ENCODE results near the gene PHACTR1. TPM values are rescaled to one million over a fixed set of nuclear protein-coding genes. Genes with fewer than 3 reads are reported as not detected.
"Not testable (repeated sequence)": the region's sequence is repeated elsewhere in the genome, so short reads cannot be mapped to it uniquely, and the experiment has no call there.

Gene PHACTR1
- total RNA-seq, 1 experiment from 2014 or later, result 0.21 TPM

GRCh38 chr6:13125841-13126240 is 409.3 kb downstream of the PHACTR1 start:
- peaks cover 79% of the 10 kb centered on the region for H3K27me3 Mint-ChIP-seq (ENCODE audit: unreplicated experiment)
- TF ChIP-seq CTCF (IDR thresholded peaks at IDR 0.05; ENCODE audit: unreplicated experiment), result no peak
- H3K36me3 Mint-ChIP-seq (ENCODE audit: insufficient read depth, unreplicated experiment), result no peaks in the 10 kb centered on the region
- H3K4me3 Mint-ChIP-seq (ENCODE audit: low read depth, unreplicated experiment), result no peak overlapping the region
- no peak for DNase-seq
- no peaks in the 10 kb centered on the region for H3K4me1 Mint-ChIP-seq (ENCODE audit: low read depth, unreplicated experiment)
- no TSS peak for BruUV-seq (replicated peaks)
- no peaks in the 10 kb centered on the region for H3K9me3 Mint-ChIP-seq (ENCODE audit: low read depth, unreplicated experiment)
- CTCF ChIA-PET, result no interaction called here
- intact Hi-C loops (cut with micrococcal nuclease; ENCODE audit: unreplicated experiment), result no loop called here
- no peak overlapping the region for H3K27ac Mint-ChIP-seq (ENCODE audit: unreplicated experiment)

DNA sequence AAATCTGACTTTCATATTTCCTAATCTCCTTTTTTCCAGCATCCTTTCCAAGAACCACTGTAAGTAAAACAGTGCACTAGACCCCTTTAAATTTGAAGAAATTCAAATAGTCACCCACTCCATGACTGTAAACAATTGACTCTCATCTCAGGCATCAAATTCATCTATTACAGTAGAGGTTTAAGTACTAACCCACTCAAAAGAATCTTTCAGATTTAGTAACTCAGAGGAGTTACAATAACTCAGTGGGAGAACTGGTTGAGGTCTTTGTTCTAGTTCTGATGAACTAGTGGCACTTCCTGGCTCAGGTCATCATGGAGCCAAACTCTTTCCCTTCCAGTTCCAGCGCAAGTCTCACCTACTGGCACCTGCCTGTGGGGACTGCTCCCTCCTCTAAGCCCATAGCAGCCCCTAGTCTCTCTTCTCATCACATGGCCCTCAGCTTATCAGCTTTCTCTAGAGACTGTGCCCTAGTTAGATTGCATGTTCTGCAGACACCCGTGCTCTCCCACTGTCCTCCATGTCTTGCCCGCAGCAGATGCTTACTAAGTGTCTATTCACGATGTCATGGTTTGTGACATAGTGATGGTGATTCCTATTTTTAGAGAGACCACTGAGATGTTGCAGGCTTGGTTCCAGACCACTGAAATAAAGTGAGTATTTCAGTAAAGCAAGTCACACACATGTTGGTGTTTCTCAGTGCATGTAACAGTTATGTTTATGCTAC is 415.5 kb downstream of the PHACTR1 start:
- intact Hi-C loops (cut with micrococcal nuclease; ENCODE audit: unreplicated experiment), result no loop called here
- CTCF ChIA-PET, result no interaction called here
- Mint-ChIP-seq H3K4me3 (ENCODE audit: low read depth, unreplicated experiment) (no peak overlapping the region), H3K36me3 (ENCODE audit: insufficient read depth, unreplicated experiment) (no peaks in the 10 kb centered on the region), H3K27me3 (ENCODE audit: unreplicated experiment) (peaks cover 53% of the 10 kb centered on the region), H3K27ac (ENCODE audit: unreplicated experiment) (no peak overlapping the region), H3K4me1 (ENCODE audit: low read depth, unreplicated experiment) (no peaks in the 10 kb centered on the region), H3K9me3 (ENCODE audit: low read depth, unreplicated experiment) (no peaks in the 10 kb centered on the region)
- no peak for TF ChIP-seq CTCF (IDR thresholded peaks at IDR 0.05; ENCODE audit: unreplicated experiment)
- DNase-seq, result no peak
- BruUV-seq (replicated peaks), result no TSS peak

DNA sequence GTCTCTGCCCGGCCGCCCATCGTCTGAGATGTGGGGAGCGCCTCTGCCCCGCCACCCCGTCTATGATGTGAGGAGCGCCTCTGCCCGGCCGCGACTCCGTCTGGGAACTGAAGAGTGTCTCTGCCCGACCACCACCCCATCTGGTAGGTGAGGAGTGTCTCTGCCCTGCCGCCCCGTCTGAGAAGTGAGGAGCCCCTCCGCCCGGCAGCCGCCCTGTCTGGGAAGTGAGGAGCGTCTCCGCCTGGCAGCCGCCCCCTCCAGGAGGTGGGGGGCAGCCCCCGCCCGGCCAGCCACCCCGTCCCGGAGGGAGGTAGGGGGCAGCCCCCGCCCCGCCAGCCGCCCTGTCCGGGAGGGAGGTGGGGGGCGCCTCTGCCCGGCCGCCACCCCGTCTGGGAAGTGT is 417.3 kb downstream of the PHACTR1 start:
- H3K27me3 Mint-ChIP-seq (ENCODE audit: unreplicated experiment), result peaks cover 39% of the 10 kb centered on the region
- BruUV-seq (replicated peaks); H3K4me1 Mint-ChIP-seq (ENCODE audit: low read depth, unreplicated experiment); H3K9me3 Mint-ChIP-seq (ENCODE audit: low read depth, unreplicated experiment); intact Hi-C loops (cut with micrococcal nuclease; ENCODE audit: unreplicated experiment); H3K27ac Mint-ChIP-seq (ENCODE audit: unreplicated experiment); DNase-seq; H3K36me3 Mint-ChIP-seq (ENCODE audit: insufficient read depth, unreplicated experiment); CTCF ChIA-PET; H3K4me3 Mint-ChIP-seq (ENCODE audit: low read depth, unreplicated experiment): not testable (repeated sequence)

DNA sequence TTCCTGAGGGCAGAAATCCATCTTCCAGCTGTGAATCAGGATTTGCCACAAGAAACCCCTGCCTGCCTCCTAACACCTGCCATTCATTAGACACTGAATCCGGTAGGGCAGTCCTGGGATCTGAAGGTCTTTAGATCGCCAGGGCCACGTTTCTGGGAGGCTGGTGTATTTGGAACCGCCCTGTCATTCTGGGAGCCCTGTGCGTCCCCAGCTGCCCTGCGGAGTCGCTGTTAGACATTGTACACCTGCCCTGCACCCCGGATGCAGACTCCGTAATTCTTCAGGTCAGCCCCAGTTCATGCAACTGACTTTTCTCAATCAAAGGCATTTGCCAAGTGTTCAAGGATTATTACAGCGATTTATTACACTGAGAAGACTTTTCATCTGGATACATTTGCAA is 418.6 kb downstream of the PHACTR1 start:
- intact Hi-C loops (cut with micrococcal nuclease; ENCODE audit: unreplicated experiment), result no loop called here
- H3K36me3 Mint-ChIP-seq (ENCODE audit: insufficient read depth, unreplicated experiment), result no peaks in the 10 kb centered on the region
- peaks cover 32% of the 10 kb centered on the region for H3K27me3 Mint-ChIP-seq (ENCODE audit: unreplicated experiment)
- CTCF ChIA-PET, result no interaction called here
- no peak for DNase-seq
- no TSS peak for BruUV-seq (replicated peaks)
- H3K27ac Mint-ChIP-seq (ENCODE audit: unreplicated experiment), result no peak overlapping the region
- H3K4me3 Mint-ChIP-seq (ENCODE audit: low read depth, unreplicated experiment), result no peak overlapping the region
- no peaks in the 10 kb centered on the region for H3K9me3 Mint-ChIP-seq (ENCODE audit: low read depth, unreplicated experiment)
- no peak for TF ChIP-seq CTCF (IDR thresholded peaks at IDR 0.05; ENCODE audit: unreplicated experiment)
- no peaks in the 10 kb centered on the region for H3K4me1 Mint-ChIP-seq (ENCODE audit: low read depth, unreplicated experiment)

DNA sequence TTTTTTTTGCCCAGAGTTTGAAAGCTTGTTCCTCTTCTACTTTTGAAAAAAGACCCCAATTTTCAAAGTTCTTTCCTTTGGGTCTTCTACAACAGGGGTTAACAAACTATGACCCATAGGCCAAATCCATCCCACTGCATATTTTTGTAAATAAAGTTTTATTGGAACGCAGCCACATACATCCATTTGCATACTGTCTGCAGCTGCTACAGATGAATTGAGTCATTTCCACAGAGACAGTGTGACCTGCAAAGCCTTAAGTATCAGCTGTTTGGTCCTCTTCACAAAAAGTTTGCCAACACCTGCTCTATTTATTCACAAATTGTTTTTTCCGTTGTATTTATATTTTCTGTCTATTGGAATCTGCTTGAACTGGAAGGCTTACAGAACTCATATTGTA is 422.6 kb downstream of the PHACTR1 start:
- no peak overlapping the region for H3K27ac Mint-ChIP-seq (ENCODE audit: unreplicated experiment)
- CTCF ChIA-PET, result no interaction called here
- intact Hi-C loops (cut with micrococcal nuclease; ENCODE audit: unreplicated experiment), result no loop called here
- no peak for DNase-seq
- BruUV-seq (replicated peaks), result no TSS peak
- no peaks in the 10 kb centered on the region for H3K9me3 Mint-ChIP-seq (ENCODE audit: low read depth, unreplicated experiment)
- H3K36me3 Mint-ChIP-seq (ENCODE audit: insufficient read depth, unreplicated experiment), result no peaks in the 10 kb centered on the region
- peaks cover 14% of the 10 kb centered on the region for H3K27me3 Mint-ChIP-seq (ENCODE audit: unreplicated experiment)
- no peak overlapping the region for H3K4me3 Mint-ChIP-seq (ENCODE audit: low read depth, unreplicated experiment)
- TF ChIP-seq CTCF (IDR thresholded peaks at IDR 0.05; ENCODE audit: unreplicated experiment), result no peak
- no peaks in the 10 kb centered on the region for H3K4me1 Mint-ChIP-seq (ENCODE audit: low read depth, unreplicated experiment)

All from Calu3 (cell line).